Measurements from ENCODE around the gene RASL11A. TPM values are rescaled to one million over a fixed set of nuclear protein-coding genes. Genes with fewer than 3 reads are reported as not detected.

The RASL11A gene
- total RNA-seq, 1 donor from 2014 or later, result 10.5 TPM

DNA sequence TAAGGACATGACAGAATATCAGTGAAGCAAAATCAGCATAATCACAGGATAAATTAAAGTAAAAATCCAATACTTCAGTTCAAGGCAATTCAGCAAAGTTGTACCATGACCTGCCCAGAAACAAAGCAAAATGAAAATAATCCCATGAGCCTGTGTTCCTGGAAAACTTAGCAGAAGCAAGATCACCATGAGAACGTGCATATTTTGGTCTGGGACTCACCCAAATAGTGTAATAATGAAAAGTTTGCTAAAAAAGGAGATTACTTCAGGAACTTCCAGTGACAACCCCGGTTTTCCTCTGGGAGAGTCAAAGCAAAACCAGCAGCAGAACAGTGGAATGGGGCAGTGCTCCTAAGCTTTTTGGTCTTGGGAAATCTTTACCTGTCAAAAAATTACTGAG is 34.2 kb upstream of the RASL11A start:
- Mint-ChIP-seq H3K4me1 (no peaks in the 10 kb centered on the region), H3K27ac (no peak overlapping the region), H3K36me3 (peaks cover 4% of the 10 kb centered on the region), H3K4me3 (no peak overlapping the region), H3K9me3 (peaks cover 13% of the 10 kb centered on the region), H3K27me3 (ENCODE audit: low read depth) (peaks cover 3% of the 10 kb centered on the region)
- TF ChIP-seq, protein P1, sequence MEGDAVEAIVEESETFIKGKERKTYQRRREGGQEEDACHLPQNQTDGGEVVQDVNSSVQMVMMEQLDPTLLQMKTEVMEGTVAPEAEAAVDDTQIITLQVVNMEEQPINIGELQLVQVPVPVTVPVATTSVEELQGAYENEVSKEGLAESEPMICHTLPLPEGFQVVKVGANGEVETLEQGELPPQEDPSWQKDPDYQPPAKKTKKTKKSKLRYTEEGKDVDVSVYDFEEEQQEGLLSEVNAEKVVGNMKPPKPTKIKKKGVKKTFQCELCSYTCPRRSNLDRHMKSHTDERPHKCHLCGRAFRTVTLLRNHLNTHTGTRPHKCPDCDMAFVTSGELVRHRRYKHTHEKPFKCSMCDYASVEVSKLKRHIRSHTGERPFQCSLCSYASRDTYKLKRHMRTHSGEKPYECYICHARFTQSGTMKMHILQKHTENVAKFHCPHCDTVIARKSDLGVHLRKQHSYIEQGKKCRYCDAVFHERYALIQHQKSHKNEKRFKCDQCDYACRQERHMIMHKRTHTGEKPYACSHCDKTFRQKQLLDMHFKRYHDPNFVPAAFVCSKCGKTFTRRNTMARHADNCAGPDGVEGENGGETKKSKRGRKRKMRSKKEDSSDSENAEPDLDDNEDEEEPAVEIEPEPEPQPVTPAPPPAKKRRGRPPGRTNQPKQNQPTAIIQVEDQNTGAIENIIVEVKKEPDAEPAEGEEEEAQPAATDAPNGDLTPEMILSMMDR (IDR thresholded peaks at IDR 0.05; ENCODE audit: unreplicated experiment), result no peak
- no peak for DNase-seq (ENCODE audit: low spot score in 2 of 2, unreplicated experiment in 2 of 2)

DNA sequence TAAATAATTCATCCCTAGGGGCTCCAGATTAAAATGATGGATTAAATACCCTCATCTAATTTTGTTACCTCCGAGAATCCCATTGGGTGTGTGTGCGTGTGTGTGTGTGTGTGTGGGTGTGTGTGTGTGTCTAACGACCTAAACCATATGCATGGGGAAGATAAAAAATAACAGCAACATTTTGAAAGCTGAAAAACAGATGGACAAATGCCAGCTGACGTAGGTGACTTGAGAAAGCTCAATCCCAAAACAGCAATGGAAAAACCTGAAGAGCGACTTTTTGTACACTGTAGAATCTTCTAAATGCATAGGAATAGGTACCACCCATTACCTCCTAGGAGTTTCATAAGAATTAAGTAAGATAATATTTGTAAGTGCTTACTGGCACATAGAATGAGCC is 27.9 kb upstream of the RASL11A start:
- H3K4me3 Mint-ChIP-seq, result no peak overlapping the region
- H3K9me3 Mint-ChIP-seq, result no peaks in the 10 kb centered on the region
- TF ChIP-seq, protein P1 (IDR thresholded peaks at IDR 0.05; ENCODE audit: unreplicated experiment), result no peak
- no peak for DNase-seq (ENCODE audit: low spot score in 2 of 2, unreplicated experiment in 2 of 2)
- H3K36me3 Mint-ChIP-seq, result no peaks in the 10 kb centered on the region
- H3K27ac Mint-ChIP-seq, result no peak overlapping the region
- no peaks in the 10 kb centered on the region for H3K4me1 Mint-ChIP-seq
- peaks cover 3% of the 10 kb centered on the region for H3K27me3 Mint-ChIP-seq (ENCODE audit: low read depth)

DNA sequence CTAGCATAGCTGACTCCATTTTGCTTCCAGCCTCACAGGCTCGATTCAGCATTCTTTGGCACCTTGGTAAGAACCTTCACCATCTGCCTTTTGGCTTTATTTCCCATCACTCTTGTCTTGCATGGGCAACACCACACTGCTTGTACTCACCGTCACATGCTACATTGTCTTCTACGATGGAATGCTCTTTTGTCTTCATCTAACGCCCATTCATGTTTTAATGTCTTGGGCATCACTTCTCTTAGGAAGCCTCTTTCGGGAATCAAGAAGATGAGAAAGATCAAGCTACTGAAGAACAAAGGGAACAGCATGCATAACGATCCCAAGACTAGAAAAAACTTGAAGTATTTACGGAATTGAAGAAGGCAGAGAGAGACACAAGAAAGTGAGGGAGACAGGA is 25.0 kb upstream of the RASL11A start:
- DNase-seq (ENCODE audit: low spot score in 2 of 2, unreplicated experiment in 2 of 2), result no peak
- Mint-ChIP-seq H3K9me3 (no peaks in the 10 kb centered on the region), H3K27ac (no peak overlapping the region), H3K4me3 (no peak overlapping the region), H3K27me3 (ENCODE audit: low read depth) (no peaks in the 10 kb centered on the region), H3K36me3 (no peaks in the 10 kb centered on the region), H3K4me1 (peaks cover 9% of the 10 kb centered on the region)
- TF ChIP-seq, protein P1 (IDR thresholded peaks at IDR 0.05; ENCODE audit: unreplicated experiment), result no peak

DNA sequence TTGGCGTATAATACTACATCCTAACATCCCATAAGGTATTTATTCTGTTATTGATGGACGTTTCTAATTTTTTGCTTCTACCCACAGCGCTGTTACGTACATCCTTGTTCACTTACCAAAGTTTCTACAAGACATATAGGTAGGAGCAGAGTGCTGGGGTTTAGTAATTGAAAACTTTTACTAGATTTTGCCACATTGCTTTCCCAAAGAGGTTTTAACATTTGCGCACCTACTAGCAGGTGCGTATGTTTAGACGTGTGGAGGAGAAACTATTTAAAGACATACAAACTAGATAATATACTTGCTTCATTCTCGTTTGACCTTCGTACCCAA is 19.8 kb upstream of the RASL11A start:
- peaks cover 11% of the 10 kb centered on the region for H3K36me3 Mint-ChIP-seq
- DNase-seq (ENCODE audit: low spot score in 2 of 2, unreplicated experiment in 2 of 2), result no peak
- H3K4me3 Mint-ChIP-seq, result peak overlapping the region; percentile 92

DNA sequence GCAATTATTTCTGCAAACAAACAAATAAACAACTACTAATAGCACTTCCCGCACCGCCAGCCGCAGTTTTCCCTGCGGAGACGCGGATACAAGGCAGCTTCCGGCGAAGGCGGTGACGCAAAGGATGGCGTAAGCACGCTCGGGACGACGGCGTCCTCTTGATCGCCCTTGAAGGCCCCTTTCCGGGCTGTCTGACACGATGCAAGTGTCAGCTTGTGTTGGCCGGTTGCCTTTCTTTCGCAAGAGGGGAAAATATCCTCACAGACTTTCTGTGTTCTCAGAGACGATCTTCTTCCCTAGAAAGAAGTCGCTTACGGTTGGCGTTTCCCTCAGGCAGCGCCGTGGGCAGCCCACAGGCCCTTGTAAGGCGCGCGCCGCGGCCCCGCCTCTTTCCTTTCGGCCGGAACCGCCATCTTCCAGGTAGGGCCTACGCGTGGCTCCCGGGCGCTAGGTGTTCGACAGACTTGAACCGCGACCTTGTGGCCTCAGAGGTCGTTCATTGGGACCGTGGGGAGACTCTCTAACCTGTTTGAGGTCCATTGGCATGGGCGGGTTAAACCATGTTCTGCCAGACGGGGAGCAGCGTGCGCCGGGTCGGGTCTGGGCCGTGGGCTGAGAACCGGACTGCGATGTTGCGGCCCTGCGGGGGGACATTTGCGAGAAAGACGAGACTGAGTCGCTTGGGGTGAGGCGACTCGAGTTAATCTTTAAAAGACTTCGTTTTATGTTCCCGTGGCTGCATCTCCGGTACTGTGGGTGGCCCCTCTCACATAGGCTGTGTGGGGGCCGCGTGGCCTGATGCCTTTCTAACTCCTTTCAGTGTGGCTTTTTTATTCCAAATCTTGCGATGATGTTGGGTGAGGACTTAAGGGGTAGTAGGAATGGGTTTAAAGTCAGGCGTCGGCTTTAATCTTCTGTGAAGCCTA is 19.2 kb upstream of the RASL11A start, which contains the start of gene RPL21:
Gene RPL21, plus strand, starts transcription at position 393 of the 926 bp plus-strand sequence. CDS start 2,219 bp downstream, outside the sequence.
- Mint-ChIP-seq H3K9me3 (no peaks in the 10 kb centered on the region), H3K27me3 (ENCODE audit: low read depth) (no peaks in the 10 kb centered on the region), H3K36me3 (peaks cover 12% of the 10 kb centered on the region), H3K4me1 (peaks cover 34% of the 10 kb centered on the region), H3K4me3 (peak within 1 kb of the TSS; percentile 92), H3K27ac (peak within 1 kb of the TSS; percentile 100)
- DNase-seq (ENCODE audit: low spot score in 2 of 2, unreplicated experiment in 2 of 2), result peak; percentile 70 to 87
- TF ChIP-seq, protein P1 (IDR thresholded peaks at IDR 0.05; ENCODE audit: unreplicated experiment), result no peak

More for the DNA sequence above, 19.8 kb upstream of the RASL11A start:
- Mint-ChIP-seq H3K27ac (peak overlapping the region; percentile 100), H3K27me3 (ENCODE audit: low read depth) (no peaks in the 10 kb centered on the region), H3K4me1 (peaks cover 34% of the 10 kb centered on the region), H3K9me3 (no peaks in the 10 kb centered on the region)
- TF ChIP-seq, protein P1 (IDR thresholded peaks at IDR 0.05; ENCODE audit: unreplicated experiment), result no peak
